Middle frontal gyrus (tissue), 1 donor: ENCODE measurements around the gene EFCC1.
A peak's percentile ranks its signal among the peaks of the same experiment; 100 is the strongest.

ENCODE experiments used
- DNase-seq: peaks from one replicate; pipeline ENCODE4 v3.0.0-alpha.2; 2015; ENCODE audit warnings: low spot score; ENCODE audit errors: extremely low spot score

EFCC1 gene

DNA sequence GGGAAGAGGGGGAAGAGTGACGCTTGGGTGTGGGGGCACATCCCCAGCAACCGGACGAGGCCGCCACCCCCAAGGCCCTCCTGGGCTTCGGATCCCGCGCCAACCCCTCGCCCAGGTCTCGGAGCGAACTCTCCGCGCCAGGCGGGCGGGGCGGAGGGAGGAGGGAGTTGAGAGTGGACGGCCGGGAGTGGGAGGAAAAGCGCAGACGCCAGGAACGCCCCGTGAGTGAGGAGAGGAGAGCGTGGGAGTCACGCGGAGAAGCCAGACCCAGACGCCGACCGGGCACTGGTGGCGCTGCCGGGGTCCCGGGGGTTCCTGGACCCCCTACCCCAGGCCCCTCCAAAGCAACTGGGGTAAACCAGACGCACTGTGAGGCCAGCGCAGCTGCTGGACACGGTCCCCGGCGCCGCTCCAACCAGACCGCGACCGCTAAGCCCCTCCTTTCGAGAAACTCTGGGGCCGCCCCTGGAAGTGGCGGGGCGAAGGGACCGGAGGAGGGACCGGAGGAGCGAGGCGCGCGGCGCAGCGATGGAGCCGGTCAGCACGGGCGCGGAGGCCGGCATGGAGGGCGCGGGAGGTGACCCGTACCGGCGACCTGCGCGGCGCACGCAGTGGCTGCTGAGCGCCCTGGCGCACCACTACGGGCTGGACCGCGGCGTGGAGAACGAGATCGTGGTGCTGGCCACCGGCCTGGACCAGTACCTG, at the start of gene EFCC1:
TSS of gene EFCC1 (plus strand) at position 204 of the 705 bp plus-strand sequence. CDS start at position 529, 325 bp downstream.
- no peak for DNase-seq

DNA sequence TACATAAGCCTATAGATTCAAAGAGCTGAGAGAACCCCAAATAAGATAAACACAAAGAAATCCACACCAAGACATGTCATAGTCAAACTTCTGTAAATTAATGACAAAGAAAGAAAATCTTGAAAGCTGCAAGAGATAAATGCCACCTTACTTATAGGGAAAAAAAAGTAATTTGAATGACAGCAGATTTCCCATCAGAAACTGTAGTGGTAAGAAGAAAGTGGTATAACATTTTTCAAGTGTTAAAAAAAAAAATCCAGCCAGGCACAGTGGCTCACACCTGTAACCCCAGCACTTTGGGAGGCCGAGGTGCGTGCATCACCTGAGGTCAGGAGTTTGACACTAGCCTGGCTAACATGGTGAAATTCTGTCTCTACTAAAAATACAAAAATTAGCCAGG, 44.7 kb upstream of the EFCC1 start:
- no peak for DNase-seq

- no peak for DNase-seq
These were observed 35.8 kb upstream of the EFCC1 start for GRCh38 chr3:128965280-128965679.

- DNase-seq, result no peak
These were observed 35.3 kb upstream of the EFCC1 start for GRCh38 chr3:128965818-128966217.

DNA sequence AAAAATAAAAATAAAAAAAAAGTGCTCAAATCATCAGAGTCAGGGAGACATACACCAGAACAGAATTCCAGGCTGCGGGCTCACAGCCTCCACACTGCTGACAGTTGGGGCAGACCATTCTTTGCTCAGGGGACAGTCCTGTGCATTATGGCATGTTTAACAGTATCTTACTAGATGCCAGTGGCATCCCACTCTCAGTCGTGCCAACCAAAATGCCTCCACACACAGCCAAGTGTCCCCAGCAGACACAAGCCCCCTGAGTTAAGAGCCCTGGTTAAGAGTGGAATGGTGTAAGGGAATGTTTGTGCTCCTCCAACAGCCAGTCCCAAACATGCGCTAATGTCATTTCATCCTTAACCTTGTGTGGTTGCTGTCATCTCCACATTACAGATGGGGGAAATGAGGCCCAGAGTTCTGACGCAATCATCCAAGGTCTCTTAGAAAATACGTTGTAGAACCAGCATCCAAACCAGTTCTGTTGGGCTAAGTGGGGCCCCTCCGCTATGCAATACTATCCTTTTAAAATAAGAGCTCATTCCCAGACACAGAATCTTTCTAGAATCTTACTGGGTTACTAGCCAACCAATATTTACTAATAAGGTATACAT, 33.3 kb upstream of the EFCC1 start:
- no peak for DNase-seq

GRCh38 chr3:128969993-128970739, 30.9 kb upstream of the EFCC1 start:
- no peak for DNase-seq

GRCh38 chr3:128970740-128971047, 30.4 kb upstream of the EFCC1 start:
- no peak for DNase-seq

GRCh38 chr3:128971421-128972100, 29.5 kb upstream of the EFCC1 start:
- no peak for DNase-seq

- no peak for DNase-seq
These were observed 27.0 kb upstream of the EFCC1 start for GRCh38 chr3:128973988-128974564.

DNA sequence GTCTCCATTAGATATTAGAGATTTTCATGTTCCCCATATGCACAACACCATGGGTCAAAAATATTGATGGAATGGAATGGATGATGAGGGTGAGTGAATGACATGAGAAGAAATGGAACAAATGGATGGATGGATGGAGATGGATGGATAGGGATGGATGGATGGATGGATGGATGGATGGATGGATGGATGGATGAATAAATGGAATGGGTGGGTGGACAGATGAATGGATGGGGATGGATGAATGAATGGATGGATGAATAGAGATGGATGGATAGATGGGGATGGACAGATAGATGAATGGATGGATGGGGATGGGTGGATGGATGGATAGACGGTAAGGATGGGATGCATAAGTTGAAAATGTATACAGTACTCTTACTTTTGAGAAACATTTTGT, 25.8 kb upstream of the EFCC1 start:
- DNase-seq, result no peak

DNA sequence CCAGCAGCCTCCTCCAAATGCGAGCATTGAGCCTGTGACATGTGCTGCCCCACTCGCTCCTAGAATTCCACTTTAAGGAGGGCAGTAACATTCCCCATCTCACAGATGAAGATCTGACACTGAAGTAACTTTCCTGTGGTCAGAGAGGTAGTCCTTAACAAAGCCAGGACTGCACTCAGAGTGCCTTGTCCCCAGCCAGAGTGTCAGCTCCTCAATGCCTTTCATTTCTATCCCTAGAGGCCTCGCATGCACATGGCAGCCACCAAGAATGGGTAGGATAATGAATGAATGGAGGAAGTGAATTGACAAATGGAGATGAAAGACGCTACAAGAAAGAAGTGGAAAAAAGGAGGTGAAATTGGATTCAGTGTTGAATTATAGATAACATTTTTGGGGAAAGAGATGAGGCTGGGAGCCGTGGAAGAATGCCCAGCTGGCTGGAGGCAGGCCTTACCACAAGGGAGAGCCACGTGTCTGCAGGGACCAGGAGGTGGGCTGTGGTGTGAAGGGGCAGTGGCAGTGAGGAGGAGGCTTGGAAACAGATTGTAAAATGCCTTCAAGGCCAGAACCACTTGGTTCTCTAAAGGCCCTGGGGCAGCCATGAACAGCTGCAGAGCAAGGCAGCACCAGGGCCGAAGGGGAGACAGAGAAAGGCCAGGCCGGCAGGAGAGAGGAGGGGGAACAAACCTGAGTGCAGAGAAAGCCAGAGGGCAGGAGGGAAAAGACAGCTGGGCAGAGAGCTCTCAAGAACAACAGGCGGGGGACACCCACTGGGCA, 17.6 kb upstream of the EFCC1 start:
- no peak for DNase-seq

- no peak for DNase-seq
These were observed 16.5 kb upstream of the EFCC1 start for GRCh38 chr3:128984596-128984995.

GRCh38 chr3:128987302-128988100, 13.6 kb upstream of the EFCC1 start:
- DNase-seq, result no peak

DNA sequence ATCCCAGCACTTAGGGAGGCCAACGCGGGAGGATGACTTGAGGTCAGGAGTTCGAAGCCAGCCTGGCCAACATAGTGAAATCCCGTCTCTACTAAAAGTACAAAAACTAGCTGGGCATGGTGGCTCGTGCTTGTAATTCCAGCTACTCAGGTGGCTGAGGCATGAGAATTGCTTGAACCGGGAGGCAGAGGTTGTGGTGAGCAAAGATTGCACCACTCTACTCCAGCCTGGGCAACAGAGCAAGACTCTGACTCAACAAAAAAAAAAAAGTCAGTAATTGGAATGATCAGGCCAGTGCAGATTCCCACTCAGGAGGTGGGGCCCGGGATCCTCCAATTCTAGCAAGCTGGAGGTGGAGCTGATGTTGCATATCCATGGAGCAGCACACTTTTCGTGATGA, 12.8 kb upstream of the EFCC1 start:
- DNase-seq, result no peak

DNA sequence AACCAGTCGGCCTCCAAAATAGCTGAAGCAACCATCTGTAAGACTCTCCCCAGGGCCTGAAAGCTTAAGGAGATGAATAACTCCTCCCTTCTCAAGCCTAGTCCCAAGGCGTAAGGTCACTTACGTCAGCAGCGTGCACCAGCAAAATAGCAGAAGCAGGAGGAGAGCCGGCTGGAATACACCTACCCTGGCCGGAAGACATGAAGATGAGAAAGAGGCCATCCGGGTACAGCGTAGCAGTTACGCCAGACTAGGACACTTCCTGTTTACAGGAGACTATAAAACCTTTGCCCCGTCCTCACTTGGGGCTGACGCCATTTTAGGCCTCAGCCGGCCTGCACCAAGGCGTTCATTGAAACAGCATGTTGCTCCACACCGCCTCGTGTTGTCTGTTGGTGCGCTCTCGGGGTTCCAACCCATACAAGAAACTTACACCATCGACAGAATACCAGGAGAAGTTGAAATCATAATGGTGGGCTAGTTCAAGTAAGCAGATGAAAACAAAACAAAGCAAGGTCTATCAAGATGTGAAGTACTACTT, 9.7 kb upstream of the EFCC1 start:
- no peak for DNase-seq

GRCh38 chr3:128992926-128993460, 8.1 kb upstream of the EFCC1 start:
- DNase-seq, result no peak

DNA sequence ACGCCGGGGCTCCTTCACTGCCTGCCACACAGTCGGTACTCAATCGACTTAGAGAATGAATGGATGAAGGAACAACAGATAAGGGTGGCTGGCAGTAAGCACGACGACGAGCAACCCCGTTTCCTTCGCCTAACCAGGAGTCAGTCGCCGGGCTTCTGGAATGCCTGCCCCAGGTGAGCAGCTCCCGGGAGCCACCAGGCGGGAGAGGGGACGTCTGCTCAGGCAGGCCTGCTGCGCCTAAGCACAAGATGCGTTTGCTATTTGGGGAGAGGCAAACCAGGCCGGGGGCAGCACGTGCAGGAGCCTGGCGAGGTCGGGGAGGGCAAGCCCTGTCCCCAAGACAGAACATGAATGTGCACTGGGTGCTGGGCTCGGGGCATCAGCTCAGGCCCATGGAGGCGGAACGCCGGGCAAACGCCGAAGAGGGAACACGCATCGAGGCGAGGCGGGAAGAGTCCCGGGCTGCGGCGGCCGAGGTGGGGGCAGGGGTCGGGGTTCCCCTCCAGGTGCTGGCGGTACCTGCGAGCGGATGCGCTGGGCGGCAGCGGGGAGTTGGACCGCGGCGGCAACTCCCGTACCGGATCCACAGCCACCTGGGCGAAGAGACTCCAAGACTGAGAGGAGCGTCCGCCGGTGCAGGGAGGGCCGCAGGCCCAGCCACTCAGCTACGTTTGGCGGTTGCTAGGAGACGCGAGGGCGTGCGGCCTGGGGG, 7.5 kb upstream of the EFCC1 start, which contains the start of gene CFAP92:
TSS of gene CFAP92 (minus strand) at position 616 of the 712 bp plus-strand sequence. CDS start 772 bp downstream, outside the sequence.
- peak; percentile 62 for DNase-seq

DNA sequence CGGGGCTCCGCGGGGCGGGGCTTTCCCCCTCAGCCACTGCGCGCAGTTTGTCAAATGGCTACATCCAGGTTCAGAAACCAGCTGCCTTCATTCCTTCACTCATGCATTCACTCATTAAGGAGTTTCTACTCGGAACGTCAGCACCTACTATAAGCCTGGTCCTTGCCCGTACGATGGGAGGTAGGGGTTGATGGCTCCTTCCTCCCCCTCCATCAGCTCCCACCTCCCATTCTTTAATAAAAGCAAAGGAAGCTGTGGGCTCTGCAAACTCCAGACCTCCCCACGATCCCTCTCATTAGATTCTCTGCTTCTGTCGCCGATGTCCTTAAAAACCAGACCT, 7.0 kb upstream of the EFCC1 start:
- no peak for DNase-seq
